Activated CD4-positive, alpha-beta T cell treated with anti-CD3 and anti-CD28 coated beads, Interleukin-2, amount 50 U/mL, for 1 hour (primary cell): ENCODE measurements around the gene CNIH4.
"Not testable (repeated sequence)": the region's sequence is repeated elsewhere in the genome, so short reads cannot be mapped to it uniquely, and the experiment has no call there.

ENCODE experiments used
- DNase-seq: peaks from one replicate; pipeline ENCODE4 v3.0.0-alpha.2; 2020

CNIH4 gene

GRCh38 chr1:224356685-224357625 is at the start of gene CNIH4:
Gene CNIH4, plus strand, starts transcription at chr1:224356879. Its CDS starts 46 bp downstream, at chr1:224356925.
- DNase-seq = peak; percentile 89

- DNase-seq = no peak
Measured at GRCh38 chr1:224308064-224308463, 48.6 kb upstream of the CNIH4 start.

- not testable (repeated sequence) for DNase-seq
Measured at GRCh38 chr1:224311503-224311902, 45.2 kb upstream of the CNIH4 start.

GRCh38 chr1:224312025-224312424 is 44.7 kb upstream of the CNIH4 start:
- DNase-seq = no peak

GRCh38 chr1:224317383-224318045 is 39.2 kb upstream of the CNIH4 start:
- DNase-seq = no peak

- no peak for DNase-seq
Measured at GRCh38 chr1:224321706-224322105, 35.0 kb upstream of the CNIH4 start.

GRCh38 chr1:224325959-224326358 is 30.7 kb upstream of the CNIH4 start:
- DNase-seq = no peak

GRCh38 chr1:224328644-224329043 is 28.0 kb upstream of the CNIH4 start:
- no peak for DNase-seq

- DNase-seq = no peak
Measured at GRCh38 chr1:224329484-224329841, 27.2 kb upstream of the CNIH4 start.

- DNase-seq = peak; percentile 77
Measured at GRCh38 chr1:224329842-224330753, 26.6 kb upstream of the CNIH4 start, which contains the start of gene NVL. Gene NVL, minus strand, starts transcription at chr1:224330172. Its CDS starts 45 bp downstream, at chr1:224330127.

GRCh38 chr1:224331326-224331725 is 25.4 kb upstream of the CNIH4 start:
- no peak for DNase-seq

GRCh38 chr1:224331824-224332223 is 24.9 kb upstream of the CNIH4 start:
- DNase-seq = no peak

GRCh38 chr1:224333309-224333926 is 23.3 kb upstream of the CNIH4 start:
- DNase-seq = no peak

- no peak for DNase-seq
Measured at GRCh38 chr1:224333939-224334786, 22.5 kb upstream of the CNIH4 start.

GRCh38 chr1:224338150-224338838 is 18.4 kb upstream of the CNIH4 start:
- no peak for DNase-seq

- no peak for DNase-seq
Measured at GRCh38 chr1:224339442-224340033, 17.1 kb upstream of the CNIH4 start.

- DNase-seq = peak; percentile 36
Measured at GRCh38 chr1:224340453-224341384, 16.0 kb upstream of the CNIH4 start.

GRCh38 chr1:224343679-224344078 is 13.0 kb upstream of the CNIH4 start:
- no peak for DNase-seq

GRCh38 chr1:224348137-224348536 is 8.5 kb upstream of the CNIH4 start:
- DNase-seq = no peak
